Activated T-helper 2 cell treated with anti-CD3 and anti-CD28 coated beads, Interferon-gamma antibody, Interleukin-2, Interleukin-4, amounts not matched to agents 10 μg/mL and 5 μg/mL and 100 μg/mL, durations not matched to agents 14 hours and 24 hours and 36 hours (primary cell): ENCODE measurements around the gene TGFBRAP1. TPM values are rescaled to one million over a fixed set of nuclear protein-coding genes. Genes with fewer than 3 reads are reported as not detected.

Experiments used
- DNase-seq: peaks from one replicate; pipeline ENCODE4 v3.0.0; 2021; ENCODE audit warnings: low spot score
- H3K27ac Mint-ChIP-seq: one replicate; pipeline ENCODE4 v1.8.0; 2021; ENCODE audit warnings: mixed read lengths
- H3K27me3 Mint-ChIP-seq: one replicate; pipeline ENCODE4 v1.8.0; 2021; ENCODE audit warnings: low read depth, mixed read lengths
- H3K36me3 Mint-ChIP-seq: one replicate; pipeline ENCODE4 v1.8.0; 2021; ENCODE audit warnings: low read depth, mixed read lengths
- H3K4me1 Mint-ChIP-seq: one replicate; pipeline ENCODE4 v1.8.0; 2021; ENCODE audit warnings: low read depth, mixed read lengths
- H3K4me3 Mint-ChIP-seq: one replicate; pipeline ENCODE4 v1.8.0; 2021; ENCODE audit warnings: low read depth, mild to moderate bottlenecking, moderate library complexity, mixed read lengths
- H3K9me3 Mint-ChIP-seq: one replicate; pipeline ENCODE4 v1.8.0; 2021; ENCODE audit warnings: mixed read lengths
- intact Hi-C: fragments of 100-400 bp; cut with micrococcal nuclease; formaldehyde crosslinking; loops from one replicate; pipeline ENCODE4 v1.15.1; 2023
- total RNA-seq: library from RNA; stranded (reverse); gene quantifications from 2 replicates; pipeline ENCODE4 v1.2.3, GENCODE V29; 2022

The TGFBRAP1 gene
- total RNA-seq, 1 donor from 2014 or later: 23.4 TPM

DNA sequence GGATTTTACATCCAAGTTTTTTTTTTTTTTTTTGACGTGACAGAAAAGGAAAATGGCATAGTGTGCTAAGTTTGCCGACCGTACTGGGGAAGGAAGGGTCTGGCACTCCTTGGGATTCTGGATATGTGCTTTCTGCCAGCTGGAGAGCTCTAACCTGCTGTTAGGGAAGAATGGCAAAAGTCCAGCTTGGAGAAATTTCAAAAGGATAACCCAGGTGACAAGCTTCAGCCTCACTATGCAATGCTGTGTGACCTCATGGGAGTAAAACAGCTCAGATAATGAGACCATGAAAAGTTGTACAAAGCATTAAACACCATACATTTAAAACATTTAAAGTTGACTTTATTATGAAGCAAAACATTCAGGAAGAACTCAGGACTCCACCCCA is 98.3 kb downstream of the TGFBRAP1 start:
- Mint-ChIP-seq H3K36me3 (no peaks in the 10 kb centered on the region), H3K27me3 (peaks cover 11% of the 10 kb centered on the region), H3K9me3 (no peaks in the 10 kb centered on the region), H3K27ac (no peak overlapping the region), H3K4me3 (no peak overlapping the region), H3K4me1 (no peaks in the 10 kb centered on the region)
- no peak for DNase-seq
- intact Hi-C loops: no loop called here

DNA sequence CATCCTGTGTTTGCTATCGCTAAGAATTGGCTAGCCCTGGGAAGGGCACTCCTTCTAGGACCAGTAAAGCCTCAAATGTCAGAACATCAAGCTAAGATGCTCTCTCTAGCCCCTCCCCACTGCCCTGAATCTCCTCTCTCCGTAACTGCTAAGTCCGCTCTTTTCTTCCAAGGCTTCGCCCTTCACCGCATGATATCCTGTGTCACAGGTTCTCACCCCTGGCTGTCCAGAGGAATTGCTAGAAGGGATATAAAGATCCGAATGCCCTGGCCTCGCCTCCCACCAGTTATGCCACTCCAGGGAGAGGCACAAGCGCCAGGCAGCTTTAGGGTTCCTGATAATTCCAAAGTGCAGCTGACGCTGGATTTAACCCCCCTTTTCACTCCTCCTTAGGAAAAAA is 105.1 kb downstream of the TGFBRAP1 start:
- Mint-ChIP-seq H3K4me1 (no peaks in the 10 kb centered on the region), H3K4me3 (no peak overlapping the region), H3K9me3 (no peaks in the 10 kb centered on the region), H3K36me3 (no peaks in the 10 kb centered on the region), H3K27me3 (peaks cover 2% of the 10 kb centered on the region), H3K27ac (no peak overlapping the region)
- no peak for DNase-seq
- intact Hi-C loops: no loop called here

DNA sequence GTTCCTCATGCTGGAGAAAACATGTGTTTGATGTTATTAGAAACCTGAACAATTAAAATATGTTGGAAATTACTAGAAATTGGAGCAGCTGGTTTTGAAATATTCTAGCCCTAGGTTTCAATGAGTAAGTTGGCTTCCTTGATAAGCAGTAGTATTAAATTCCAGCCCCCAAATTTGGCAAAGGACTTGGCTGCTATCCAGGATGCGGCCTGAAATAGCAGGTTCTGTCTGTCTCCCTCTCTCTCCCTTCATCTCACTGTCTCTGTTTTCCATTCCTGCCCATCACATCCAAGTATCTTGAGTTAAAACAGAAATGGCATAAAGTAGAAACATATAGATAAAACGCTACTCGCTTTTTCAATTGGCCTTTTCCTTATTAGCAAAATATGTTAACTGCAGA is 108.9 kb downstream of the TGFBRAP1 start:
- no peaks in the 10 kb centered on the region for H3K36me3 Mint-ChIP-seq
- H3K27ac Mint-ChIP-seq: no peak overlapping the region
- peaks cover 2% of the 10 kb centered on the region for H3K27me3 Mint-ChIP-seq
- intact Hi-C loops: no loop called here
- no peaks in the 10 kb centered on the region for H3K4me1 Mint-ChIP-seq
- no peak overlapping the region for H3K4me3 Mint-ChIP-seq
- H3K9me3 Mint-ChIP-seq: no peaks in the 10 kb centered on the region
- DNase-seq: no peak

DNA sequence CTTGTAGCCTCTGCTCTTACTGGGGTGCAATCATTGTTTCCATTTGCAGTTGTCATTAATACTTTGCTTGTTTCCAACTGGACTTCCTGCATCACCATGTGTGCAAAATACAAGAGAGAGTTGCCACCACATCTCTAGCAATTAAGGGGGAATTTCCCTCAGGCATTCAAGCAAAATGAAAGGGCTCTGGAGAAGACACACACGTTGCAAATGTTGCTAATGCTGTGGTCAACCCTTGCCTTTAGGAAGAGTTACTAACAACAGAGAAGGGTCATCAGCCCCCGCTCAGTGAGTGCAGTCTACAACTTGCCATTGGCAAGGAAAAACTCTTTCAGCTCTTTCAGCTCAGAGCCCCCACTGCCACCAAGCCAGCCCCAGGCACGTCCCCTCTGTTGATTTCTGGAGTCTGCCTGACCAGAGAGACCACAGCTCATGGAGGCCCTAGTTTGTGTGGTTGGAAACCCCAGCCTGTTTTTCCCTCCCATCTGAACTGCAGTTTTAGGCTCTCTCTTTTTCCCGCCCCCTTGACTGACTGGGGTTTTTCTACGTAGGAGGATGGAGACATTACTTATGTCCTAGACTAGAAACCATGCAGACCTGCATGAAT is 113.8 kb downstream of the TGFBRAP1 start:
- H3K4me3 Mint-ChIP-seq: no peak overlapping the region
- intact Hi-C loops: no loop called here
- no peaks in the 10 kb centered on the region for H3K36me3 Mint-ChIP-seq
- no peaks in the 10 kb centered on the region for H3K4me1 Mint-ChIP-seq
- no peak for DNase-seq
- H3K27me3 Mint-ChIP-seq: peaks cover 2% of the 10 kb centered on the region
- no peaks in the 10 kb centered on the region for H3K9me3 Mint-ChIP-seq
- no peak overlapping the region for H3K27ac Mint-ChIP-seq

Other genes starting within 250 kb of the TGFBRAP1 start
- not detected in 2 replicates for gene GPR45, start 88.0 kb downstream of the TGFBRAP1 start, total RNA-seq
- 18.6 and 19.0 TPM in 2 replicates for gene C2orf49, start 7.8 kb upstream of the TGFBRAP1 start, total RNA-seq
- gene FHL2, start 69.3 kb upstream of the TGFBRAP1 start, total RNA-seq: 5.3 and 5.6 TPM in 2 replicates